Mucosa of rectum (tissue), 2 donors: Measurements from ENCODE around the gene F11.
A peak's percentile ranks its signal among the peaks of the same experiment; 100 is the strongest.
"Not testable (repeated sequence)": the region's sequence is repeated elsewhere in the genome, so short reads cannot be mapped to it uniquely, and the experiment has no call there.

Experiments used
- H3K27ac ChIP-seq, 2 donors: one replicate each; pipeline ENCODE4 v1.7.0; 2013; ENCODE audit warnings: inconsistent platforms in 2 of 2, low read depth in 2 of 2, low read length in 2 of 2
- H3K27me3 ChIP-seq, 2 donors: one replicate each; pipeline ENCODE4 v1.7.0; 2013; ENCODE audit warnings: low read length in 2 of 2; ENCODE audit not compliant: control insufficient read depth in 2 of 2, insufficient read depth in 2 of 2
- H3K36me3 ChIP-seq, 2 donors: one replicate each; pipeline ENCODE4 v1.7.0; 2013; ENCODE audit warnings: low read length in 2 of 2; ENCODE audit not compliant: control insufficient read depth in 2 of 2, insufficient read depth in 2 of 2
- H3K4me1 ChIP-seq, 2 donors: one replicate each; pipeline ENCODE4 v1.7.0; 2013; ENCODE audit warnings: low read length in 2 of 2, mild to moderate bottlenecking in 1 of 2; ENCODE audit not compliant: control insufficient read depth in 2 of 2, insufficient read depth in 2 of 2
- H3K4me3 ChIP-seq, 2 donors: one replicate each; pipeline ENCODE4 v1.7.0; 2013; ENCODE audit warnings: low read length in 2 of 2
- H3K9ac ChIP-seq, 2 donors: one replicate each; pipeline ENCODE4 v1.7.0; 2013; ENCODE audit warnings: low read length in 2 of 2, low read depth in 1 of 2, mild to moderate bottlenecking in 1 of 2
- H3K9me3 ChIP-seq, 2 donors: one replicate each; pipeline ENCODE4 v1.7.0; 2013; ENCODE audit warnings: low read length in 2 of 2; ENCODE audit not compliant: control insufficient read depth in 2 of 2
- donor health status: healthy.
- donor health status: Normal muscosa, but diverticular disease.

The F11 gene

GRCh38 chr4:186249785-186250754, 15.9 kb upstream of the F11 start:
- Histone ChIP-seq H3K27me3 (no peaks in the 10 kb centered on the region), H3K9me3 (no peaks in the 10 kb centered on the region), H3K4me1 (no peaks in the 10 kb centered on the region), H3K9ac (no peak overlapping the region), H3K4me3 (no peak overlapping the region), H3K36me3 (no peaks in the 10 kb centered on the region), H3K27ac (no peak overlapping the region)

GRCh38 chr4:186250760-186251159, 15.2 kb upstream of the F11 start:
- H3K9me3 ChIP-seq, result no peaks in the 10 kb centered on the region

GRCh38 chr4:186255122-186255521, 10.9 kb upstream of the F11 start:
- H3K27ac ChIP-seq, result no peak overlapping the region
- no peaks in the 10 kb centered on the region for H3K4me1 ChIP-seq
- H3K36me3 ChIP-seq, result no peaks in the 10 kb centered on the region

More at GRCh38 chr4:186250760-186251159, 15.2 kb upstream of the F11 start:
- H3K4me1 ChIP-seq, result no peaks in the 10 kb centered on the region
- no peak overlapping the region for H3K9ac ChIP-seq
- no peak overlapping the region for H3K4me3 ChIP-seq
- H3K27me3 ChIP-seq, result no peaks in the 10 kb centered on the region
- H3K27ac ChIP-seq, result no peak overlapping the region
- no peaks in the 10 kb centered on the region for H3K36me3 ChIP-seq

GRCh38 chr4:186258216-186258811, 7.7 kb upstream of the F11 start:
- H3K9ac ChIP-seq, result no peak overlapping the region
- H3K27me3 ChIP-seq, result no peaks in the 10 kb centered on the region
- H3K4me1 ChIP-seq, result no peaks in the 10 kb centered on the region
- H3K4me3 ChIP-seq, result no peak overlapping the region
- H3K27ac ChIP-seq, result no peak overlapping the region
- H3K36me3 ChIP-seq, result no peaks in the 10 kb centered on the region
- H3K9me3 ChIP-seq, result no peaks in the 10 kb centered on the region

More at GRCh38 chr4:186255122-186255521, 10.9 kb upstream of the F11 start:
- Histone ChIP-seq H3K4me3 (no peak overlapping the region), H3K9me3 (no peaks in the 10 kb centered on the region), H3K27me3 (no peaks in the 10 kb centered on the region), H3K9ac (no peak overlapping the region)

GRCh38 chr4:186260117-186260503, 5.9 kb upstream of the F11 start:
- Histone ChIP-seq H3K27me3 (peaks cover 0 to 3% of the 10 kb centered on the region in 2 donors), H3K36me3 (no peaks in the 10 kb centered on the region), H3K27ac (no peak overlapping the region), H3K4me3 (no peak overlapping the region), H3K9ac (no peak overlapping the region), H3K9me3 (no peaks in the 10 kb centered on the region), H3K4me1 (no peaks in the 10 kb centered on the region)

GRCh38 chr4:186260504-186261448, 5.2 kb upstream of the F11 start:
- H3K36me3 ChIP-seq, result no peaks in the 10 kb centered on the region
- peaks cover 0 to 3% of the 10 kb centered on the region in 2 donors for H3K27me3 ChIP-seq

GRCh38 chr4:186264660-186265059, 1.3 kb upstream of the F11 start:
- H3K9me3 ChIP-seq, result no peaks in the 10 kb centered on the region
- no peaks in the 10 kb centered on the region for H3K36me3 ChIP-seq
- H3K4me3 ChIP-seq, result no peak overlapping the region
- no peak overlapping the region for H3K27ac ChIP-seq
- peaks cover 0 to 3% of the 10 kb centered on the region in 2 donors for H3K27me3 ChIP-seq
- H3K9ac ChIP-seq, result no peak overlapping the region
- H3K4me1 ChIP-seq, result peaks cover 2 to 7% of the 10 kb centered on the region in 2 donors

More at GRCh38 chr4:186260504-186261448, 5.2 kb upstream of the F11 start:
- no peaks in the 10 kb centered on the region for H3K9me3 ChIP-seq
- peaks cover 0 to 2% of the 10 kb centered on the region in 2 donors for H3K4me1 ChIP-seq
- H3K4me3 ChIP-seq, result no peak overlapping the region
- H3K27ac ChIP-seq, result no peak overlapping the region
- no peak overlapping the region for H3K9ac ChIP-seq

GRCh38 chr4:186265250-186265649, 739 bp upstream of the F11 start:
- not testable (repeated sequence) for H3K9ac ChIP-seq, H3K4me3 ChIP-seq, H3K4me1 ChIP-seq, H3K36me3 ChIP-seq, H3K27me3 ChIP-seq, H3K27ac ChIP-seq, H3K9me3 ChIP-seq

- Histone ChIP-seq H3K27ac (no peak overlapping the region), H3K36me3 (no peaks in the 10 kb centered on the region), H3K4me3 (peak overlapping the region; percentile 4 to 28), H3K9me3 (no peaks in the 10 kb centered on the region), H3K9ac (no peak overlapping the region), H3K27me3 (peaks cover 0 to 3% of the 10 kb centered on the region in 2 donors), H3K4me1 (peaks cover 2 to 10% of the 10 kb centered on the region in 2 donors)
These were observed 904 bp downstream of the F11 start for GRCh38 chr4:186266729-186267456.
